ENCODE data around the gene ZPLD1. TPM values are rescaled to one million over a fixed set of nuclear protein-coding genes. Genes with fewer than 3 reads are reported as not detected.
A peak's percentile ranks its signal among the peaks of the same experiment; 100 is the strongest.

ZPLD1 gene
- total and polyA plus RNA-seq, 4 donors: 0.05 TPM; not detected in 3

GRCh38 chr3:102512734-102513504 lies 78.1 kb downstream of the ZPLD1 start:
- H3K27me3 ChIP-seq (ENCODE audit: control insufficient read depth in 3 of 3, insufficient read depth in 3 of 3, low read length in 2 of 3): no peaks in the 10 kb centered on the region
- H3K36me3 ChIP-seq (ENCODE audit: control insufficient read depth in 4 of 4, insufficient read depth in 4 of 4, low read length in 4 of 4): peaks cover 0 to 2% (median 0%) of the 10 kb centered on the region in 4 donors
- H3K9ac ChIP-seq (ENCODE audit: insufficient read depth in 1 of 2, low read length in 2 of 2): no peak overlapping the region
- DNase-seq (no peak), ATAC-seq (ENCODE audit: insufficient read depth, low FRiP score) (no peak)
- H3K27ac ChIP-seq (ENCODE audit: low read depth in 1 of 2, low read length in 1 of 2): no peak overlapping the region
- 75 to 80% methylated on average over 5 of the region's 5 CpGs for WGBS, 2 donors
- no peaks in the 10 kb centered on the region for H3K9me3 ChIP-seq (ENCODE audit: control insufficient read depth in 4 of 4, insufficient read depth in 3 of 4, low read length in 3 of 4)
- no peak for TF ChIP-seq CTCF (IDR thresholded peaks at IDR 0.05; ENCODE audit: control extremely low read depth, extremely low read depth)
- peaks cover 0 to 7% (median 0%) of the 10 kb centered on the region in 5 donors for H3K4me1 ChIP-seq (ENCODE audit: control insufficient read depth in 5 of 5, insufficient read depth in 5 of 5, low read length in 5 of 5)
- no peak overlapping the region for H3K4me3 ChIP-seq

- no peak for TF ChIP-seq CTCF (IDR thresholded peaks at IDR 0.05; ENCODE audit: control extremely low read depth, extremely low read depth)
- DNase-seq (no peak), ATAC-seq (ENCODE audit: insufficient read depth, low FRiP score) (no peak)
- Histone ChIP-seq H3K9ac (ENCODE audit: insufficient read depth in 1 of 2, low read length in 2 of 2) (no peak overlapping the region), H3K36me3 (ENCODE audit: control insufficient read depth in 4 of 4, insufficient read depth in 4 of 4, low read length in 4 of 4) (peaks cover 0 to 2% (median 0%) of the 10 kb centered on the region in 4 donors), H3K27me3 (ENCODE audit: control insufficient read depth in 3 of 3, insufficient read depth in 3 of 3, low read length in 2 of 3) (no peaks in the 10 kb centered on the region), H3K4me1 (ENCODE audit: control insufficient read depth in 5 of 5, insufficient read depth in 5 of 5, low read length in 5 of 5) (peaks cover 0 to 7% (median 0%) of the 10 kb centered on the region in 5 donors), H3K4me3 (no peak overlapping the region), H3K9me3 (ENCODE audit: control insufficient read depth in 4 of 4, insufficient read depth in 3 of 4, low read length in 3 of 4) (no peaks in the 10 kb centered on the region), H3K27ac (ENCODE audit: low read depth in 1 of 2, low read length in 1 of 2) (no peak overlapping the region)
- WGBS, 2 donors: 71 to 77% methylated on average over 1 of the region's 1 CpG
These were observed 79.4 kb downstream of the ZPLD1 start for GRCh38 chr3:102514241-102514640.

- Histone ChIP-seq H3K27me3 (ENCODE audit: control insufficient read depth in 3 of 3, insufficient read depth in 3 of 3, low read length in 2 of 3) (no peaks in the 10 kb centered on the region), H3K4me3 (no peak overlapping the region), H3K27ac (ENCODE audit: low read depth in 1 of 2, low read length in 1 of 2) (no peak overlapping the region), H3K9ac (ENCODE audit: insufficient read depth in 1 of 2, low read length in 2 of 2) (no peak overlapping the region), H3K9me3 (ENCODE audit: control insufficient read depth in 4 of 4, insufficient read depth in 3 of 4, low read length in 3 of 4) (no peaks in the 10 kb centered on the region), H3K4me1 (ENCODE audit: control insufficient read depth in 5 of 5, insufficient read depth in 5 of 5, low read length in 5 of 5) (peaks cover 0 to 13% (median 0%) of the 10 kb centered on the region in 5 donors), H3K36me3 (ENCODE audit: control insufficient read depth in 4 of 4, insufficient read depth in 4 of 4, low read length in 4 of 4) (peaks cover 0 to 2% (median 0%) of the 10 kb centered on the region in 4 donors)
- DNase-seq: peak in 2 of 3 donors; percentile 68 to 77
- no peak for TF ChIP-seq CTCF (IDR thresholded peaks at IDR 0.05; ENCODE audit: control extremely low read depth, extremely low read depth)
- no peak for ATAC-seq (ENCODE audit: insufficient read depth, low FRiP score)
- 56 to 67% methylated on average over 4 of the region's 4 CpGs for WGBS, 2 donors
These were observed 86.4 kb downstream of the ZPLD1 start for GRCh38 chr3:102521246-102521645.
